Measurements from ENCODE around the gene CENPO. TPM values are rescaled to one million over a fixed set of nuclear protein-coding genes. Genes with fewer than 3 reads are reported as not detected.

Gene CENPO
- total RNA-seq, 1 donor from 2014 or later = 1.6 TPM

DNA sequence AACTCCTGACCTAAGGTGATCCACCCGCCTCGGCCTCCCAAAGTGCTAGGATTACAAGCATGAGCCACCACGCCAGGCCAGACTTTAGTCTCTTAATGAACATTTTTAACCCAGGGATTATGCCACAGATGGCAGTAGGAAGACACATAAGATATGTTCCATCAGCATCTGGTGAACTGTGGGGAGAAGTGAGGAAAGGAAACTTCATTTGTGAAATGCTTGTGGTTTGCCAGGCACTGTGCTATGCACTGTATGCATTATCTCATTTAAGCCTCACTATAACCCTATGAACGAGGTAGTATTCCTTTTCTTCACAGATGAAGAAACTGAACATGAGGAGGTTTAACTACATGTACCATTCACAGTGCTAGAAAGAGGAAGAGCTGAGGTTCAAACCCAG is 29.4 kb upstream of the CENPO start:
- Histone ChIP-seq H3K4me3 (ENCODE audit: low read depth, low read length) (no peak overlapping the region), H3K27me3 (ENCODE audit: control insufficient read depth, insufficient read depth, low read length) (no peaks in the 10 kb centered on the region), H3K36me3 (ENCODE audit: control insufficient read depth, insufficient read depth, low read length) (no peaks in the 10 kb centered on the region)
- no peak for TF ChIP-seq CTCF (IDR thresholded peaks at IDR 0.05; ENCODE audit: insufficient read depth, low read length, severe bottlenecking)
- FAIRE-seq = no peak
- no peak for DNase-seq (ENCODE audit: low read depth)

DNA sequence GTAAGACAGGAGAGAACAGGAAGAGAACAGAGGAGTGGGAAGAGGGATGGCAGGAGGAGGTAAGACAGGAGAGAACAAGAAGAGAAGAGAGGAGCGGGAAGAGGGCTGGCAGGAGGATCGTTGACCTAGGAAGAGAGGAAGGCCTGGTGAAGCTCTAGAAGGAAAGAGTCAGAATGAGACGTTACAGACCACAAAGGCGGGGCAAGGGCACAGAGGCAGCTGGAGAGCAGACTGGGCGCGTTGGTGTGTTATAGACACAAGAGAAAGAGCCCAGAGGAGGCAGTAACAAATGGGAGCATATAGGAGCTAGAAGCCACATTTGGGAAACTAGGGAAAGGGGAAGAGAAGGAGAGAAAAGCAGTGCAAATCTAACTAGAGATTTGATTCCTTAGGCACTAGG is 26.6 kb upstream of the CENPO start:
- TF ChIP-seq CTCF (IDR thresholded peaks at IDR 0.05; ENCODE audit: insufficient read depth, low read length, severe bottlenecking) = no peak
- FAIRE-seq (no peak), DNase-seq (ENCODE audit: low read depth) (no peak)
- Histone ChIP-seq H3K4me3 (ENCODE audit: low read depth, low read length) (no peak overlapping the region), H3K36me3 (ENCODE audit: control insufficient read depth, insufficient read depth, low read length) (no peaks in the 10 kb centered on the region), H3K27me3 (ENCODE audit: control insufficient read depth, insufficient read depth, low read length) (no peaks in the 10 kb centered on the region)

- FAIRE-seq (no peak), DNase-seq (ENCODE audit: low read depth) (no peak)
- no peaks in the 10 kb centered on the region for H3K27me3 ChIP-seq (ENCODE audit: control insufficient read depth, insufficient read depth, low read length)
- TF ChIP-seq CTCF (IDR thresholded peaks at IDR 0.05; ENCODE audit: insufficient read depth, low read length, severe bottlenecking) = no peak
- no peaks in the 10 kb centered on the region for H3K36me3 ChIP-seq (ENCODE audit: control insufficient read depth, insufficient read depth, low read length)
- no peak overlapping the region for H3K4me3 ChIP-seq (ENCODE audit: low read depth, low read length)
These were observed 25.2 kb upstream of the CENPO start for GRCh38 chr2:24768013-24768412.

- DNase-seq (ENCODE audit: low read depth) (no peak), FAIRE-seq (no peak)
- TF ChIP-seq CTCF (IDR thresholded peaks at IDR 0.05; ENCODE audit: insufficient read depth, low read length, severe bottlenecking) = no peak
- H3K4me3 ChIP-seq (ENCODE audit: low read depth, low read length) = no peak overlapping the region
- H3K36me3 ChIP-seq (ENCODE audit: control insufficient read depth, insufficient read depth, low read length) = no peaks in the 10 kb centered on the region
- no peaks in the 10 kb centered on the region for H3K27me3 ChIP-seq (ENCODE audit: control insufficient read depth, insufficient read depth, low read length)
These were observed 24.6 kb upstream of the CENPO start for GRCh38 chr2:24768601-24769000.

GRCh38 chr2:24771061-24771460 is 22.2 kb upstream of the CENPO start:
- Histone ChIP-seq H3K4me3 (ENCODE audit: low read depth, low read length) (no peak overlapping the region), H3K36me3 (ENCODE audit: control insufficient read depth, insufficient read depth, low read length) (no peaks in the 10 kb centered on the region), H3K27me3 (ENCODE audit: control insufficient read depth, insufficient read depth, low read length) (no peaks in the 10 kb centered on the region)
- DNase-seq (ENCODE audit: low read depth) = no peak
- TF ChIP-seq CTCF (IDR thresholded peaks at IDR 0.05; ENCODE audit: insufficient read depth, low read length, severe bottlenecking) = no peak
- no peak for FAIRE-seq

DNA sequence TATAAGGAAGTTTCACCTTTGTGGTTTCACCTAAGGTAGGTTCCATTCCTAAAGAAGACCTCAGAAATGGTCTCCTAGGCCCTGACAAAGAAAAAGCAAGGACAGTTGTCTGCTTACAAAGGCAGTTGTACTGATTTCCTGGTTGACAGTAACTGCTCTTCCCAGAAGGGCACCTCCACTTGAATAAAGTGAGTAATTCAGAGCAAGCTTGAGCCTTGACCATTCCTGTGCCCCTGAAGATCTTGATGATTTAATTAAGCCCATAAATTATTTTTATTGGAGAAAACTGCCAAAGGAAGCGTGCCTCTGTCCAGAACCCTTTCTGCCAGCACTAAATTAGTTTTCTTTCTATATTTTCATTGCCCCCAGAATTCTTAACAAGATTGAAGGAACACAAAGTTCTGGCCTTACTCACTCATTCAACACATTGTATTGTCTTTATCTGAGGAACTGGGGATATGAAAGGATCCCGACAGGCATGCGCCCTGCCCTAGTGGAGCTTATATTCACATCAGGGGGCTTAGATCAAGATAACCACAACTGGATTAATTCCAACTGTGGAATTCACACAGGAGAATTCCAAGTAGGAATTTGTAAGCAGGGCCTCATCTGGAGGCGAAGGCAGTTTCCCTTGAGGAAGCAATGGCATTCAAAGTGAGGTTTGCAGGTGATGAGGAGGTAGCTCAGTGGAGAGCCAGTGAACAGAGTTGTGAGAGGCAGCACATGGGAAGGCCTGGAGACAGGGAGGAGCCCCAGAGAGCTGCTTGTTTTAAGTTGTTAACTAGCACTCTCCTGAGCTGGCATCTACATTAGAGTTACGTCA is 21.2 kb upstream of the CENPO start:
- no peaks in the 10 kb centered on the region for H3K27me3 ChIP-seq (ENCODE audit: control insufficient read depth, insufficient read depth, low read length)
- DNase-seq (ENCODE audit: low read depth) (no peak), FAIRE-seq (peak; percentile 81)
- H3K4me3 ChIP-seq (ENCODE audit: low read depth, low read length) = no peak overlapping the region
- TF ChIP-seq CTCF (IDR thresholded peaks at IDR 0.05; ENCODE audit: insufficient read depth, low read length, severe bottlenecking) = no peak
- H3K36me3 ChIP-seq (ENCODE audit: control insufficient read depth, insufficient read depth, low read length) = no peaks in the 10 kb centered on the region
